Uterus (tissue), 4 donors: ENCODE measurements around the gene FEZF2. TPM values are rescaled to one million over a fixed set of nuclear protein-coding genes. Genes with fewer than 3 reads are reported as not detected.

Experiments used
- DNase-seq, 2 donors: peaks; one replicate each; pipeline ENCODE4 v3.0.0-alpha.2; 2019 to 2020
- H3K27ac ChIP-seq, 2 donors: fragments of 200-600 bp; sonication (generic); 1 replicate in 1 of 2; 2 replicates in 1 of 2; pipeline ENCODE4 v1.5.1; 2016 to 2018
- H3K27me3 ChIP-seq, 2 donors: fragments of 200-600 bp; sonication (generic); one replicate each; pipeline ENCODE4 v1.5.1; 2018 to 2019; ENCODE audit warnings: control low read depth in 1 of 2
- H3K36me3 ChIP-seq, 2 donors: fragments of 200-600 bp; sonication (generic); one replicate each; pipeline ENCODE4 v1.5.1; 2019; ENCODE audit warnings: control low read depth in 1 of 2
- H3K4me1 ChIP-seq, 2 donors: fragments of 200-600 bp; sonication (generic); one replicate each; pipeline ENCODE4 v1.5.1; 2018 to 2019; ENCODE audit warnings: control low read depth in 1 of 2
- H3K4me3 ChIP-seq, 2 donors: fragments of 200-600 bp; sonication (generic); 1 replicate in 1 of 2; 2 replicates in 1 of 2; pipeline ENCODE4 v1.5.1; 2018 to 2019; ENCODE audit warnings: mild to moderate bottlenecking in 1 of 2
- H3K9me3 ChIP-seq, 2 donors: fragments of 200-600 bp; sonication (generic); one replicate each; pipeline ENCODE4 v1.5.1; 2019; ENCODE audit warnings: control low read depth in 1 of 2
- POLR2A ChIP-seq, 2 donors: fragments of 450-650 bp; IDR thresholded peaks; one replicate each; pipeline ENCODE4 v1.6.1; 2016; ENCODE audit warnings: antibody characterized with exemption in 2 of 2, mild to moderate bottlenecking in 1 of 2, moderate library complexity in 1 of 2
- intact Hi-C: fragments of 100-400 bp; cut with DNase I; formaldehyde crosslinking; loops from one replicate; pipeline ENCODE4 v1.15.1; 2023; ENCODE audit warnings: low total_unique reads
- total RNA-seq, 4 donors: library from RNA; depleted of rRNA in 3 of 4; stranded (reverse); fragments of >200 nt in 3 of 4; gene quantifications; one replicate each; pipeline versions ENCODE4 v1.1.0 to v1.2.4, GENCODE V29; 2014 to 2023
- TF ChIP-seq, protein P1 (sequence below), 4 experiments: fragments of 200-600 bp in 2 of 4; fragments of 450-650 bp in 2 of 4; sonication (generic) in 2 of 4; IDR thresholded peaks; one replicate each; pipeline ENCODE4 v1.5.1; 2016 to 2019; ENCODE audit warnings: antibody characterized with exemption in 4 of 4, mild to moderate bottlenecking in 2 of 4, moderate library complexity in 1 of 4
- donor health status: DM: yes; HTN: yes; CAD: no.

The FEZF2 gene
- not detected for total RNA-seq

DNA sequence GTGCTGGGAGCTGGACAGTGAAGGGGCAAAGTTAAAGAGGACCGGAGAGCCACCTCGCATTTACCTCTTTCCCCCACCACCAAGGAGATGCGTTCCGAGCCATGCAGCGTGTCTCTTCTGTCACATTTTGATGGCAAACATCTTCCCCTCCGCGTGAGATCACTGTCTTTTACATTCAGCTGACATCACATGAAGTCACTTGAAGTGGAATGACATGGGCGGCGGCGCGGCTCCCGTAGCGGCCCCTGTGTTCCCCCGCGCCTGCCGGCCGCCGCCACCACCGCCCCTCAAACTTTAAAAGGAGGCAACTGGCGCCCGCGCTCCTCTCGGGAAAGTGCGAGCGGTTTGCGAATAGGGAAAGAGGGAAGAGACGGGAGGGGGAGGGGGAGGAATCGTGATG is at the start of gene FEZF2:
Gene FEZF2, minus strand, starts transcription at position 336 of the 400 bp plus-strand sequence. CDS start 682 bp downstream, outside the sequence.
- Histone ChIP-seq H3K9me3 (no peaks in the 10 kb centered on the region), H3K4me1 (peaks cover 0 to 27% of the 10 kb centered on the region in 2 donors), H3K36me3 (no peaks in the 10 kb centered on the region), H3K27ac (no peak within 1 kb of the TSS), H3K27me3 (peaks cover 4 to 81% of the 10 kb centered on the region in 2 donors), H3K4me3 (no peak within 1 kb of the TSS)
- intact Hi-C loops = no loop called here
- no peak for TF ChIP-seq POLR2A (IDR thresholded peaks at IDR 0.05)
- TF ChIP-seq, protein P1, sequence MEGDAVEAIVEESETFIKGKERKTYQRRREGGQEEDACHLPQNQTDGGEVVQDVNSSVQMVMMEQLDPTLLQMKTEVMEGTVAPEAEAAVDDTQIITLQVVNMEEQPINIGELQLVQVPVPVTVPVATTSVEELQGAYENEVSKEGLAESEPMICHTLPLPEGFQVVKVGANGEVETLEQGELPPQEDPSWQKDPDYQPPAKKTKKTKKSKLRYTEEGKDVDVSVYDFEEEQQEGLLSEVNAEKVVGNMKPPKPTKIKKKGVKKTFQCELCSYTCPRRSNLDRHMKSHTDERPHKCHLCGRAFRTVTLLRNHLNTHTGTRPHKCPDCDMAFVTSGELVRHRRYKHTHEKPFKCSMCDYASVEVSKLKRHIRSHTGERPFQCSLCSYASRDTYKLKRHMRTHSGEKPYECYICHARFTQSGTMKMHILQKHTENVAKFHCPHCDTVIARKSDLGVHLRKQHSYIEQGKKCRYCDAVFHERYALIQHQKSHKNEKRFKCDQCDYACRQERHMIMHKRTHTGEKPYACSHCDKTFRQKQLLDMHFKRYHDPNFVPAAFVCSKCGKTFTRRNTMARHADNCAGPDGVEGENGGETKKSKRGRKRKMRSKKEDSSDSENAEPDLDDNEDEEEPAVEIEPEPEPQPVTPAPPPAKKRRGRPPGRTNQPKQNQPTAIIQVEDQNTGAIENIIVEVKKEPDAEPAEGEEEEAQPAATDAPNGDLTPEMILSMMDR (IDR thresholded peaks at IDR 0.05) = no peak
- DNase-seq = no peak

DNA sequence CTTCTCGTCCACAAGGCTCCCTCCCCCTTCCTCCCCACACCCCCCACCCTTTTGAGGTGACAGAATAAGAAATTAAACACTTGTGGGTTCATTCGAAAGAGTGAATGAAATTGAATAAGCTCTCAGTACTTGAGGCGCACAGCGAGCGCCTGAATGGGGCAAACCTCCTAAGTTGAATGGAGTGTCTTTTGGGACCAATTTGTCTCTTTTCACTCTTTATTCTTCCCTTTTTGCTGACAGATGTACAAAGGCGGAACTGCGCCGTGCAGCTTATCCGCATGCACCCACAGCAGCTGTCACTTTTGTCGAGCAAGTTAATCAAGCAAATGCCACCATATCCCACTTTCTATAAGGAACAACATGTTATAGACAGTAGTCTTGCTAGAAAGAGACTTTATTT is 47.9 kb upstream of the FEZF2 start:
- intact Hi-C loops = no loop called here
- no peak for TF ChIP-seq POLR2A (IDR thresholded peaks at IDR 0.05)
- TF ChIP-seq, protein P1 (IDR thresholded peaks at IDR 0.05) = no peak
- H3K4me3 ChIP-seq = no peak overlapping the region
- H3K4me1 ChIP-seq = no peaks in the 10 kb centered on the region
- no peaks in the 10 kb centered on the region for H3K9me3 ChIP-seq
- no peak overlapping the region for H3K27ac ChIP-seq
- H3K36me3 ChIP-seq = no peaks in the 10 kb centered on the region
- H3K27me3 ChIP-seq = no peaks in the 10 kb centered on the region
- DNase-seq = no peak

DNA sequence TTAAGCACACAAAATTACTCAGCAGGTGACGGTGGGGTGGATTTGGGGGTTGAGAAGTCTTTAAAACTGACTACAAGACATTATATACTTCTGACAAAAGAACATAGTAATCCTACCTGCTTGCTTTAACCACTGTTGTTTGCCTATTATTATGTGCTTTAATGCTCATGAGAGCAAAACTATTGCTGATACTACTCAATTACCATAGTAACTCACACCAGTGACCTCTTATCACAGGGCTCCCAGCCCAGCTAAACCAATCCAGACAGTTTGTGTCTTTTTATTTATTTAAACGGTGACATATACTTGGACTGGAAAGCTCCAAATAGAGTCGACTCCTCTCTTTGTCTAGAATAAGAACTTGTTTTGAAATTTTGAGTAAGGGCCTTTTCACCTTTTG is 42.8 kb upstream of the FEZF2 start:
- Histone ChIP-seq H3K4me1 (no peaks in the 10 kb centered on the region), H3K27ac (no peak overlapping the region), H3K4me3 (no peak overlapping the region), H3K36me3 (no peaks in the 10 kb centered on the region), H3K9me3 (no peaks in the 10 kb centered on the region), H3K27me3 (no peaks in the 10 kb centered on the region)
- DNase-seq = no peak
- intact Hi-C loops = no loop called here
- TF ChIP-seq POLR2A (IDR thresholded peaks at IDR 0.05) = no peak
- TF ChIP-seq, protein P1 (IDR thresholded peaks at IDR 0.05) = no peak

DNA sequence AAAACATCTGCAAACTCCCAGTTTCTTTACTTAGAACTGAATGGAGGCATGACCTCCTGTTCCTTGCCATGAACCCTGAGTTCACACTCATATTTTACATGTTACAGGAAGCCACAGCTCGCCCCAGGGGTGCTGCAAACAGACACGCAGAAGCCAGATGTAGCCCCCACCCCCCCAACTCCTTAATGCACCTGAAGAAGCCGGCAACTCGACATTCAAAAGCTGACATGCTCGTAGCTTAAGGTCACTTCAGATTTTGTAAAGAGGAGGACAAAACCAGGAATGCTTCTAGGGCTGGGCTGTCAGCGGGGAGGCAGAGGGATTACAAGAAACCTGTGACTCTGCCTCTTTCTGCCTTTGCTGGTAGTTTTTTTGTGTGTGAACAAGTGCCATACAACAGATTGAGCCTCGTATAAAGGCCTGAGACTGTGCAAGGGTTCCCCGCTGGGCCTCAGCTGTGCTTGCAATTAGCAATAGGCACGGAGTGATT is 42.0 kb upstream of the FEZF2 start:
- H3K4me3 ChIP-seq = no peak overlapping the region
- H3K36me3 ChIP-seq = no peaks in the 10 kb centered on the region
- no peaks in the 10 kb centered on the region for H3K4me1 ChIP-seq
- no peak overlapping the region for H3K27ac ChIP-seq
- no peaks in the 10 kb centered on the region for H3K27me3 ChIP-seq
- TF ChIP-seq POLR2A (IDR thresholded peaks at IDR 0.05) = no peak
- TF ChIP-seq, protein P1 (IDR thresholded peaks at IDR 0.05) = no peak
- no peak for DNase-seq
- intact Hi-C loops = no loop called here
- no peaks in the 10 kb centered on the region for H3K9me3 ChIP-seq

DNA sequence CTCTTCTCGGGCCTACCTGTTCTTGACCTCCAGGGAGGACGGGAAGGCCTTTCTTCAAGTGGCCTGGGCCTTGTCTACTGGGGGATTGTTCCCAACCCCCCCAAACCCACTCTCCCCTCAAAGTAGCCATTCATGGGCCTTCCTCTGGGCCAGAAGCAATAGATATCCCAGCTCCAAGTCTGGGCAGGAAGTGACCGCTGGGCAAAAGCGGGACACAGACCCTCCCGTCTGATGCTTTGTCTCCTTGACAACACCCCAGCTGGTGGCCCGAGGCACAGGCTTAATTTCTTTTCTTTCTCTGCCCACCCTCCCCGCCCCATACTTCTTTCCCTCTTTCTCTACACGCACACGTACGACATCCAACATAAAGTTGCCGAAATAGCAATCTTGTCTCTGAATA is 41.4 kb upstream of the FEZF2 start:
- Histone ChIP-seq H3K4me3 (no peak overlapping the region), H3K4me1 (no peaks in the 10 kb centered on the region), H3K36me3 (no peaks in the 10 kb centered on the region), H3K9me3 (no peaks in the 10 kb centered on the region), H3K27me3 (no peaks in the 10 kb centered on the region), H3K27ac (no peak overlapping the region)
- TF ChIP-seq, protein P1 (IDR thresholded peaks at IDR 0.05) = no peak
- TF ChIP-seq POLR2A (IDR thresholded peaks at IDR 0.05) = no peak
- no peak for DNase-seq
- intact Hi-C loops = no loop called here
